Measurements from ENCODE around the gene PFAS. TPM values are rescaled to one million over a fixed set of nuclear protein-coding genes. Genes with fewer than 3 reads are reported as not detected.

PFAS gene
- total RNA-seq, 1 experiment from 2014 or later: 44.1 TPM

DNA sequence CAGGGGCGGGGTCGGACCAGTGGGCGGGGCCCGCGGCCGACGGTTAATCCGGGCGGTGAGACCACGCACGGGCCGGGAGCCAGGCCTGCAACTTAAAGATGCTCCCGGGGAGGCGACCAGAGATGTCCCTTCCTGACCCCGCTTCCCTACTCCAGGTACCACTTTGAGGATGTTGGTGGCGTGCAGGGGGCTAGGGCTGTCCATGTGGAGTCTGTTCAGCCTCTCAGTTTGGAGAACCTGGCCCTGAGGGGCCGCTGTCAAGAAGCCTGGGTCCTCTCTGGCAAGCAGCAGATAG is 40.0 kb downstream of the PFAS start:
- Mint-ChIP-seq H3K27me3 (ENCODE audit: insufficient read depth, unreplicated experiment) (no peaks in the 10 kb centered on the region), H3K9me3 (ENCODE audit: unreplicated experiment) (no peaks in the 10 kb centered on the region), H3K4me1 (ENCODE audit: low read depth, unreplicated experiment) (no peaks in the 10 kb centered on the region), H3K4me3 (ENCODE audit: unreplicated experiment) (peak overlapping the region; percentile 85), H3K36me3 (ENCODE audit: insufficient read depth, unreplicated experiment) (no peaks in the 10 kb centered on the region), H3K27ac (ENCODE audit: unreplicated experiment) (peak overlapping the region; percentile 76)
- ChIA-PET CTCF (no interaction called here), POLR2A (interaction anchor here (0.5 to 0.7 kb wide), 5 partner anchors 13 to 104 kb away, joined by 3 to 4 read pairs (median 4); partner anchors contain the start of genes CTC1 and PFAS)
- DNase-seq: no peak
- no peaks in the 10 kb centered on the region for H3K36me3 ChIP-seq (ENCODE audit: control insufficient read depth, insufficient read depth, low read length)
- peak overlapping the region; percentile 64 for H3K4me3 ChIP-seq (ENCODE audit: low read depth, low read length)
- H3K9me3 ChIP-seq: no peaks in the 10 kb centered on the region
- intact Hi-C loops (cut with micrococcal nuclease; ENCODE audit: unreplicated experiment): no loop called here
- no TSS peak for BruUV-seq (replicated peaks)
- TF ChIP-seq, protein P1, sequence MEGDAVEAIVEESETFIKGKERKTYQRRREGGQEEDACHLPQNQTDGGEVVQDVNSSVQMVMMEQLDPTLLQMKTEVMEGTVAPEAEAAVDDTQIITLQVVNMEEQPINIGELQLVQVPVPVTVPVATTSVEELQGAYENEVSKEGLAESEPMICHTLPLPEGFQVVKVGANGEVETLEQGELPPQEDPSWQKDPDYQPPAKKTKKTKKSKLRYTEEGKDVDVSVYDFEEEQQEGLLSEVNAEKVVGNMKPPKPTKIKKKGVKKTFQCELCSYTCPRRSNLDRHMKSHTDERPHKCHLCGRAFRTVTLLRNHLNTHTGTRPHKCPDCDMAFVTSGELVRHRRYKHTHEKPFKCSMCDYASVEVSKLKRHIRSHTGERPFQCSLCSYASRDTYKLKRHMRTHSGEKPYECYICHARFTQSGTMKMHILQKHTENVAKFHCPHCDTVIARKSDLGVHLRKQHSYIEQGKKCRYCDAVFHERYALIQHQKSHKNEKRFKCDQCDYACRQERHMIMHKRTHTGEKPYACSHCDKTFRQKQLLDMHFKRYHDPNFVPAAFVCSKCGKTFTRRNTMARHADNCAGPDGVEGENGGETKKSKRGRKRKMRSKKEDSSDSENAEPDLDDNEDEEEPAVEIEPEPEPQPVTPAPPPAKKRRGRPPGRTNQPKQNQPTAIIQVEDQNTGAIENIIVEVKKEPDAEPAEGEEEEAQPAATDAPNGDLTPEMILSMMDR (IDR thresholded peaks at IDR 0.05; ENCODE audit: insufficient read depth in 1 of 2, low read depth in 1 of 2, low read length in 1 of 2, severe bottlenecking in 1 of 2, unreplicated experiment in 1 of 2): no peak
- H3K4me1 ChIP-seq: 0 out of 2 replicates have a peak, but pooled peaks cover 4% of the 10 kb centered on the region
- no peaks in the 10 kb centered on the region for H3K27me3 ChIP-seq (replicated peaks; ENCODE audit: control insufficient read depth, insufficient read depth, low read length)

DNA sequence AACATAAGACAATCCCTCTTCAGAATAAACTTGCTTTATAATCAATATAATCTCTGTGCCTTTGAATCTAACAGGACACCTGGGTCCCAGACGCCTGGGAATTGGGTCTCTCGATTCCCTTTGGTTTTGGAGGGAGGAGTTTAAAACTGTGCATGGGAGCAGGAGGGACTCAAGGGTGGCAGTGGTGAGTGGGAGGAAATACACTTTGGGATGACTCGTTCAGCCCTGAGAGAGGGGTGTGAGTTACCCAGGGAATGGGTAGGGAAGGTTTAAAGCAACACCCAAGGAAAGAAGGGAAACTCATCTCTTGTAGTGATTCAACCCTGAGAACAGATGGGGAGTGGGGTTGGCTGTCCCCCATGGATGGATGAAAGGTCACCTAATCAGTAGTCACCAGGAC is 41.0 kb downstream of the PFAS start:
- Histone ChIP-seq H3K9me3 (no peaks in the 10 kb centered on the region), H3K4me3 (ENCODE audit: low read depth, low read length) (no peak overlapping the region)
- H3K36me3 Mint-ChIP-seq (ENCODE audit: insufficient read depth, unreplicated experiment): no peaks in the 10 kb centered on the region

DNA sequence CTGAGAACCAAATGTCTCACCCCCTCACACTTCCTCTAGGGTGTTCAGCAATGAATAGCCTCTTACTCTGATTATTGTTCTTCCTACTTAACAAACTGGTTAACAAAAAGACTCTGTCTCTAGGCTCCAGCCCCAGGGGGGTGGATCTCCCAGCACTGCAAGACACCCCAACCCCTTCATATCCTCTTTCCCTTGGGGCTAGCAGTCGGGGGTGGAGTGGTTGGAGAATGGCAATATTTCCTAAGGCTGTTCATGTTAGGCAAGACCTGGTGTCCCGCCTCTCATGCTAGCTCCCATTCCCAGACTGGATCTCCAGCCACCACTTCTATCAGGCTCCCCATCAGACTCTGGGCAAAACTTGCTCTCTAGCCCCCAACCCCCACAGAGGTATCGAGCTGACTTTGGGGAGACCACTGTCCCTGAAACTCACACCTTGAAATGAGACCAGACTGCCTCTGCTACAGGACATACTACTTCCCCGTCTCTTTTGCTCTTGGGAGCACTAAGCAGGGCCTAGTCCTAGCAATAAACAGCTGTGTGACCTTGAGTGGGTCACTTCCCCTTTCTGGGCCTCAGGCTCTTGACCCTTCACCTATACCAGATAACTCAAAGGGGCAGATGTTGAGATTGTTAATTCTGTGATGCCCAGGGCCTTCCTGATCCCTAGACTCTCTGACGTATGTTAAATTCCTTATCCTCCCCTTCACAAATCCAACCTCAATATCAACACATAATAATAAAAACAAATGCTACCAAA is 43.7 kb downstream of the PFAS start:
- Histone ChIP-seq H3K27me3 (replicated peaks; ENCODE audit: control insufficient read depth, insufficient read depth, low read length) (no peaks in the 10 kb centered on the region), H3K4me1 (peaks cover 8% of the 10 kb centered on the region; the same call in 1 of the 2 replicates), H3K4me3 (ENCODE audit: low read depth, low read length) (no peak overlapping the region), H3K9me3 (no peaks in the 10 kb centered on the region), H3K36me3 (ENCODE audit: control insufficient read depth, insufficient read depth, low read length) (no peaks in the 10 kb centered on the region)
- POLR2A ChIA-PET: no interaction called here
- Mint-ChIP-seq H3K27ac (ENCODE audit: unreplicated experiment) (no peak overlapping the region), H3K36me3 (ENCODE audit: insufficient read depth, unreplicated experiment) (no peaks in the 10 kb centered on the region), H3K4me3 (ENCODE audit: unreplicated experiment) (no peak overlapping the region), H3K4me1 (ENCODE audit: low read depth, unreplicated experiment) (peaks cover 7% of the 10 kb centered on the region), H3K27me3 (ENCODE audit: insufficient read depth, unreplicated experiment) (no peaks in the 10 kb centered on the region), H3K9me3 (ENCODE audit: unreplicated experiment) (no peaks in the 10 kb centered on the region)
- intact Hi-C loops (cut with micrococcal nuclease; ENCODE audit: unreplicated experiment): no loop called here
- CTCF ChIA-PET: no interaction called here
- DNase-seq: no peak
- TF ChIP-seq, protein P1 (IDR thresholded peaks at IDR 0.05; ENCODE audit: insufficient read depth in 1 of 2, low read depth in 1 of 2, low read length in 1 of 2, severe bottlenecking in 1 of 2, unreplicated experiment in 1 of 2): no peak
- BruUV-seq (replicated peaks): no TSS peak

More for the DNA sequence above, 41.0 kb downstream of the PFAS start:
- ChIA-PET POLR2A (no interaction called here), CTCF (no interaction called here)
- intact Hi-C loops (cut with micrococcal nuclease; ENCODE audit: unreplicated experiment): no loop called here
- TF ChIP-seq, protein P1 (IDR thresholded peaks at IDR 0.05; ENCODE audit: insufficient read depth in 1 of 2, low read depth in 1 of 2, low read length in 1 of 2, severe bottlenecking in 1 of 2, unreplicated experiment in 1 of 2): no peak
- Histone ChIP-seq H3K27me3 (replicated peaks; ENCODE audit: control insufficient read depth, insufficient read depth, low read length) (no peaks in the 10 kb centered on the region), H3K36me3 (ENCODE audit: control insufficient read depth, insufficient read depth, low read length) (no peaks in the 10 kb centered on the region), H3K4me1 (peaks cover 9% of the 10 kb centered on the region; the same call in 1 of the 2 replicates)
- H3K4me1 Mint-ChIP-seq (ENCODE audit: low read depth, unreplicated experiment): peaks cover 7% of the 10 kb centered on the region
- BruUV-seq (replicated peaks): no TSS peak
- no peaks in the 10 kb centered on the region for H3K9me3 Mint-ChIP-seq (ENCODE audit: unreplicated experiment)
- H3K27ac Mint-ChIP-seq (ENCODE audit: unreplicated experiment): no peak overlapping the region
- no peak for DNase-seq
- no peaks in the 10 kb centered on the region for H3K27me3 Mint-ChIP-seq (ENCODE audit: insufficient read depth, unreplicated experiment)
- H3K4me3 Mint-ChIP-seq (ENCODE audit: unreplicated experiment): no peak overlapping the region

All from Caco-2 (cell line).